Panc1 (cell line): ENCODE measurements around the gene PLIN1. TPM values are rescaled to one million over a fixed set of nuclear protein-coding genes. Genes with fewer than 3 reads are reported as not detected.
A peak's percentile ranks its signal among the peaks of the same experiment; 100 is the strongest.

Source experiments
- ATAC-seq: fragments of 200-7000 bp; cut with Tn5 transposase; 2 replicates; pipeline ENCODE4 v1.9.1; 2020; ENCODE audit warnings: mild to moderate bottlenecking, moderate library complexity
- BruUV-seq: library from RNA; stranded (reverse); fragments of 400-500 nt; replicated peaks from 2 replicates; lab custom pipeline; 2021; lab: Mats Ljungman, UMichigan
- CTCF ChIA-PET: fragments of 300-600 bp; sonication (Branson Sonifier 250); formaldehyde crosslinking; loops from one replicate; lab custom pipeline; 2022; ENCODE audit warnings: antibody characterized with exemption; lab: Charles Lee
- POLR2A ChIA-PET: fragments of 300-600 bp; sonication (Branson Sonifier 250); formaldehyde crosslinking; loops from one replicate; lab custom pipeline; 2022; ENCODE audit warnings: antibody characterized with exemption; lab: Charles Lee
- DNase-seq: peaks from one replicate; pipeline ENCODE4 v3.0.0-alpha.2; 2010; ENCODE audit warnings: low read depth, low spot score
- H3K27ac ChIP-seq: 2 replicates; pipeline ENCODE4 v1.5.1; 2011; ENCODE audit warnings: mild to moderate bottlenecking, low read length, inconsistent platforms
- H3K27me3 ChIP-seq: fragments of 200-500 bp; sonication (Bioruptor generic); 2 replicates; pipeline ENCODE4 v1.6.0; 2014; ENCODE audit warnings: low read length, inconsistent platforms; ENCODE audit not compliant: control insufficient read depth, insufficient read depth
- H3K36me3 ChIP-seq: fragments of 200-500 bp; sonication (Bioruptor generic); 2 replicates; pipeline ENCODE4 v1.5.1; 2014; ENCODE audit warnings: inconsistent platforms, mild to moderate bottlenecking, low read length, moderate library complexity; ENCODE audit not compliant: control insufficient read depth, insufficient read depth
- H3K4me1 ChIP-seq: 2 replicates; pipeline ENCODE4 v1.5.1; 2011; ENCODE audit warnings: inconsistent platforms, mild to moderate bottlenecking, low read length, moderate library complexity; ENCODE audit not compliant: control insufficient read depth, insufficient read depth
- H3K4me3 ChIP-seq, 2 experiments: 2 replicates each; pipeline ENCODE4 v1.5.1; 2011 to 2012; ENCODE audit warnings: low read depth in 2 of 2, low read length in 2 of 2, mild to moderate bottlenecking in 2 of 2, inconsistent platforms in 1 of 2, moderate library complexity in 1 of 2
- H3K9me3 ChIP-seq: fragments of 200-500 bp; sonication (Bioruptor generic); 2 replicates; pipeline ENCODE4 v1.5.1; 2014; ENCODE audit warnings: low read depth, mild to moderate bottlenecking, inconsistent platforms, low read length, moderate library complexity; ENCODE audit not compliant: control insufficient read depth, insufficient read depth
- CTCF ChIP-seq: fragments of 450-650 bp; IDR thresholded peaks from 2 replicates; pipeline ENCODE4 v1.5.1; 2017; ENCODE audit warnings: mild to moderate bottlenecking
- POLR2AphosphoS5 ChIP-seq: IDR thresholded peaks from 2 replicates; pipeline ENCODE4 v1.6.1; 2012; ENCODE audit warnings: mild to moderate bottlenecking, low read depth, low read length, moderate library complexity
- REST ChIP-seq, 2 experiments: IDR thresholded peaks; 2 replicates each; pipeline ENCODE4 v1.6.1; 2011 to 2012; ENCODE audit warnings: low read depth in 2 of 2, control low read depth in 1 of 2, low read length in 1 of 2, mild to moderate bottlenecking in 1 of 2, moderate library complexity in 1 of 2; ENCODE audit not compliant: insufficient read depth in 1 of 2
- SIN3A ChIP-seq: IDR thresholded peaks from 2 replicates; pipeline ENCODE4 v1.6.1; 2012; ENCODE audit warnings: low read depth, mild to moderate bottlenecking, low read length, moderate library complexity, borderline replicate concordance; ENCODE audit not compliant: insufficient read depth
- TCF7L2 ChIP-seq: IDR thresholded peaks from 2 replicates; pipeline ENCODE4 v1.6.1; 2011; ENCODE audit warnings: mild to moderate bottlenecking, low read depth, low read length, inconsistent platforms
- in situ Hi-C: cut with HindIII; loops from 2 replicates; pipeline ENCODE4 v1.10.0; 2016; ENCODE audit warnings: low sequenced_read_pairs, low pct_unique_long_range_greater_than_20kb
- intact Hi-C: fragments of 100-400 bp; cut with micrococcal nuclease; formaldehyde crosslinking; loops from one replicate; pipeline ENCODE4 v1.10.0; 2022; ENCODE audit not compliant: unreplicated experiment
- total RNA-seq: library from RNA; stranded (reverse); gene quantifications from one replicate; pipeline ENCODE4 v1.2.1, GENCODE V29; 2021; ENCODE audit not compliant: unreplicated experiment

The PLIN1 gene
- total RNA-seq, 1 experiment from 2014 or later, result 0.44 TPM

- no peaks in the 10 kb centered on the region; the same call in 1 of the 2 replicates for H3K27me3 ChIP-seq
- ChIA-PET POLR2A (no interaction called here), CTCF (no interaction called here)
- in situ Hi-C loops (no loop called here), intact Hi-C loops (no loop called here)
- H3K36me3 ChIP-seq, result no peaks in the 10 kb centered on the region
- TF ChIP-seq CTCF, result no peak
- TF ChIP-seq SIN3A, result no peak
- TF ChIP-seq POLR2AphosphoS5, result no peak
- TF ChIP-seq TCF7L2, result no peak
- TF ChIP-seq REST (IDR thresholded peaks at IDR 0.05; ENCODE audit: insufficient read depth in 1 of 2, low read depth in 2 of 2, low read length in 1 of 2), result no peak
- BruUV-seq, result no TSS peak
- DNase-seq (no peak), ATAC-seq (no peak)
- H3K9me3 ChIP-seq, result no peaks in the 10 kb centered on the region
- peaks cover 12% of the 10 kb centered on the region for H3K4me1 ChIP-seq
- peak overlapping the region; percentile 63 for H3K27ac ChIP-seq
- H3K4me3 ChIP-seq, result peak overlapping the region; percentile 45 to 51
Measured at GRCh38 chr15:89664441-89665350, 14.5 kb downstream of the PLIN1 start.

GRCh38 chr15:89662893-89663626 is 16.1 kb downstream of the PLIN1 start:
- BruUV-seq, result no TSS peak
- Histone ChIP-seq H3K4me1 (peaks cover 12% of the 10 kb centered on the region), H3K36me3 (no peaks in the 10 kb centered on the region), H3K9me3 (no peaks in the 10 kb centered on the region), H3K4me3 (no peak overlapping the region), H3K27ac (no peak overlapping the region), H3K27me3 (no peaks in the 10 kb centered on the region; the same call in 1 of the 2 replicates)
- DNase-seq, result no peak
- no peak for TF ChIP-seq REST (IDR thresholded peaks at IDR 0.05; ENCODE audit: insufficient read depth in 1 of 2, low read depth in 2 of 2, low read length in 1 of 2)
- TF ChIP-seq SIN3A, result no peak
- TF ChIP-seq CTCF, result no peak
- POLR2A ChIA-PET, result no interaction called here
- ATAC-seq, result no peak
- intact Hi-C loops, result no loop called here
- CTCF ChIA-PET, result no interaction called here
- in situ Hi-C loops, result no loop called here
